ENCODE measurements around the gene SLMAP.

DNA sequence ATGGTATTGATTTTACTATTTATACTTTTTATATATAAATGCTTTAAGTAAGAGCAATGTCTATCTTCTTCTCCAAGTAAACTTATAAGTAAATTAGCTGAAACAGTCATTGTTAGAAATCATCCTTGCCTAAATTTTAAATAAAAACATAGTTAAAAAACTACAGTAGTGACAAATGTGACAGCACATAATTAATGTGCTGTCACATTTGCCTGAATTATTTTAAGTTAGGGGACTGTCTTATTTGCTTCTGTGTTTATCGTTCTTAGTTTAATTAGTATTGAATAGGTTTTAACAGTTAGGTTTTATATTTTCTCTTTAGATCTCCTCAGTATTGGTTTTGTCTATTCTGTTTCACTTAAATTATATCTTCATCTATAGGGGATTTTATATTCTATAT lies 36.1 kb downstream of the SLMAP start:
- TF ChIP-seq, protein P1, sequence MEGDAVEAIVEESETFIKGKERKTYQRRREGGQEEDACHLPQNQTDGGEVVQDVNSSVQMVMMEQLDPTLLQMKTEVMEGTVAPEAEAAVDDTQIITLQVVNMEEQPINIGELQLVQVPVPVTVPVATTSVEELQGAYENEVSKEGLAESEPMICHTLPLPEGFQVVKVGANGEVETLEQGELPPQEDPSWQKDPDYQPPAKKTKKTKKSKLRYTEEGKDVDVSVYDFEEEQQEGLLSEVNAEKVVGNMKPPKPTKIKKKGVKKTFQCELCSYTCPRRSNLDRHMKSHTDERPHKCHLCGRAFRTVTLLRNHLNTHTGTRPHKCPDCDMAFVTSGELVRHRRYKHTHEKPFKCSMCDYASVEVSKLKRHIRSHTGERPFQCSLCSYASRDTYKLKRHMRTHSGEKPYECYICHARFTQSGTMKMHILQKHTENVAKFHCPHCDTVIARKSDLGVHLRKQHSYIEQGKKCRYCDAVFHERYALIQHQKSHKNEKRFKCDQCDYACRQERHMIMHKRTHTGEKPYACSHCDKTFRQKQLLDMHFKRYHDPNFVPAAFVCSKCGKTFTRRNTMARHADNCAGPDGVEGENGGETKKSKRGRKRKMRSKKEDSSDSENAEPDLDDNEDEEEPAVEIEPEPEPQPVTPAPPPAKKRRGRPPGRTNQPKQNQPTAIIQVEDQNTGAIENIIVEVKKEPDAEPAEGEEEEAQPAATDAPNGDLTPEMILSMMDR (IDR thresholded peaks at IDR 0.05), result no peak
- no peak for TF ChIP-seq MEF2A (IDR thresholded peaks at IDR 0.05; ENCODE audit: borderline replicate concordance, low read depth)
- no peak for TF ChIP-seq EZH2phosphoT487 (IDR thresholded peaks at IDR 0.05; ENCODE audit: borderline replicate concordance, low read depth)
- no peak for TF ChIP-seq TAF1 (IDR thresholded peaks at IDR 0.05; ENCODE audit: borderline replicate concordance, low read depth, low read length)
- TF ChIP-seq RXRA (IDR thresholded peaks at IDR 0.05; ENCODE audit: borderline replicate concordance, low read depth), result no peak

All from SK-N-SH (cell line).